Measurements from ENCODE around the gene PLCD3. TPM values are rescaled to one million over a fixed set of nuclear protein-coding genes. Genes with fewer than 3 reads are reported as not detected.

Gene PLCD3
- total RNA-seq, 4 donors from 2014 or later = 1.5 to 90.8 (median 8.9) TPM

GRCh38 chr17:45106582-45106981, 25.7 kb downstream of the PLCD3 start:
- no peak overlapping the region for H3K4me3 ChIP-seq
- H3K4me1 ChIP-seq = peaks cover 0 to 3% of the 10 kb centered on the region in 2 donors
- TF ChIP-seq, protein P1, sequence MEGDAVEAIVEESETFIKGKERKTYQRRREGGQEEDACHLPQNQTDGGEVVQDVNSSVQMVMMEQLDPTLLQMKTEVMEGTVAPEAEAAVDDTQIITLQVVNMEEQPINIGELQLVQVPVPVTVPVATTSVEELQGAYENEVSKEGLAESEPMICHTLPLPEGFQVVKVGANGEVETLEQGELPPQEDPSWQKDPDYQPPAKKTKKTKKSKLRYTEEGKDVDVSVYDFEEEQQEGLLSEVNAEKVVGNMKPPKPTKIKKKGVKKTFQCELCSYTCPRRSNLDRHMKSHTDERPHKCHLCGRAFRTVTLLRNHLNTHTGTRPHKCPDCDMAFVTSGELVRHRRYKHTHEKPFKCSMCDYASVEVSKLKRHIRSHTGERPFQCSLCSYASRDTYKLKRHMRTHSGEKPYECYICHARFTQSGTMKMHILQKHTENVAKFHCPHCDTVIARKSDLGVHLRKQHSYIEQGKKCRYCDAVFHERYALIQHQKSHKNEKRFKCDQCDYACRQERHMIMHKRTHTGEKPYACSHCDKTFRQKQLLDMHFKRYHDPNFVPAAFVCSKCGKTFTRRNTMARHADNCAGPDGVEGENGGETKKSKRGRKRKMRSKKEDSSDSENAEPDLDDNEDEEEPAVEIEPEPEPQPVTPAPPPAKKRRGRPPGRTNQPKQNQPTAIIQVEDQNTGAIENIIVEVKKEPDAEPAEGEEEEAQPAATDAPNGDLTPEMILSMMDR (IDR thresholded peaks at IDR 0.05) = no peak
- no peak for TF ChIP-seq POLR2A (IDR thresholded peaks at IDR 0.05)
- no peaks in the 10 kb centered on the region for H3K9me3 ChIP-seq
- H3K27me3 ChIP-seq = no peaks in the 10 kb centered on the region
- H3K27ac ChIP-seq = no peak overlapping the region
- H3K36me3 ChIP-seq = no peaks in the 10 kb centered on the region
- no peak for DNase-seq
- intact Hi-C loops (cut with DNase I; ENCODE audit: low total_unique reads) = no loop called here

DNA sequence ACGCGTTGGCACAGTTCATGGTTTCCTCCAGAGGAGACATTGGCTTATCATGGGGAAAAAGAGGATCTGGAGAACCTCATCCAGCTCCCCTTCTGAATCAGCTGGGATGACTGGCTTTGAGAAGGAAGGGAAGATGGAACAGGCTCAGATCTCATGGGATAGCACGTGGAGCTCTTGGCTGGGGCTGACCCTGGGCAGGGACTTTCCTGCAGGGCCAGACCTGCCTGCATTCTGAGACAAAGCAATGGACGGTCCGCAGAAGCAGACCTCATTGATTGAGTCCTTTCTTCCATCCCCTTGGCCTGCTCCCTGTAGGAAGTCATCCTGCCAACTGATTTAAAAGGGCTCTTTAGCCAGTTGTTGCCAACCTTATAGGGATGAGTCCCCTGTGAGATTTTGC, 26.2 kb downstream of the PLCD3 start:
- H3K36me3 ChIP-seq = no peaks in the 10 kb centered on the region
- H3K4me1 ChIP-seq = peaks cover 0 to 3% of the 10 kb centered on the region in 2 donors
- H3K27me3 ChIP-seq = no peaks in the 10 kb centered on the region
- no peak overlapping the region for H3K4me3 ChIP-seq
- intact Hi-C loops (cut with DNase I; ENCODE audit: low total_unique reads) = no loop called here
- no peaks in the 10 kb centered on the region for H3K9me3 ChIP-seq
- TF ChIP-seq, protein P1 (IDR thresholded peaks at IDR 0.05) = no peak
- no peak for TF ChIP-seq POLR2A (IDR thresholded peaks at IDR 0.05)
- DNase-seq = no peak
- no peak overlapping the region for H3K27ac ChIP-seq

DNA sequence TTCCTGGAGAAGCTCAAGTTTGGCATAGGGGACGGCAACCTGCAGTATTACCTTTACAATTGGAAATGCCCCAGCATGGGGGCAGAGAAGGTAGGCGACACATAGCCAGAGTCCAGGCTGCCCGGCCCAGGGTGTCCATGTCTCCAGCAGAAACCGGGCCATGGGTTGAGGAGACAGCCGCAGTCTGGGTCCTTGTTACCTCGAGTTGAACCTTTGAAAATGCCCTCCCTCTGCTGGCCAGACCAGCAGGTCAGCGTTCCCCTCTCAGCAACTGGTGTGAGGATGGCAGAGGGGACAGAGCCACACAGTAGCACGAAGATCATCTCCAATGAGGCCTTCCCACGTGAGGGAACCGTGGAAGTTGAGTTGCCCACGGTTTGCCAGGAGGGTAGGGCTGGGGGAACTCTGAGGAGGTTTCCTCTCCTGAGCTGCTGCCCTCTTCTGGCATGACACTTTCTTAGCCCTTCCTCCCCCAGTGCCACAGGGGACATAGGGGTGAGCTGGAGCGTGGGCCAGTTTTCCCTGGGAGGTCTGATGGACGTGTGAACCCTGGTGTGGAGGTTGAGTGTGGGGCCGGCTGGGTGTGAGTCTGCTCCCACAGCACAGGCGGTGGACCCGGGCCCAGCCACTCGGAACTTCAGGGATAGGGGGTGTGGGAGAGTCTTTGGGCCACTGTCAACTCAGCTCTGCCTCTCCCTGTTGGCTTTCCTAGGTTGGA, 27.2 kb downstream of the PLCD3 start:
- intact Hi-C loops (cut with DNase I; ENCODE audit: low total_unique reads) = no loop called here
- Histone ChIP-seq H3K4me3 (no peak overlapping the region), H3K4me1 (no peaks in the 10 kb centered on the region), H3K27ac (no peak overlapping the region), H3K27me3 (no peaks in the 10 kb centered on the region), H3K9me3 (no peaks in the 10 kb centered on the region), H3K36me3 (no peaks in the 10 kb centered on the region)
- no peak for DNase-seq
- TF ChIP-seq POLR2A (IDR thresholded peaks at IDR 0.05) = no peak
- TF ChIP-seq, protein P1 (IDR thresholded peaks at IDR 0.05) = no peak

GRCh38 chr17:45104497-45104896, 27.8 kb downstream of the PLCD3 start:
- H3K4me3 ChIP-seq = no peak overlapping the region
- intact Hi-C loops (cut with DNase I; ENCODE audit: low total_unique reads) = no loop called here
- H3K4me1 ChIP-seq = no peaks in the 10 kb centered on the region
- H3K27ac ChIP-seq = no peak overlapping the region
- no peak for DNase-seq
- no peaks in the 10 kb centered on the region for H3K27me3 ChIP-seq
- no peaks in the 10 kb centered on the region for H3K9me3 ChIP-seq
- TF ChIP-seq, protein P1 (IDR thresholded peaks at IDR 0.05) = no peak
- no peak for TF ChIP-seq POLR2A (IDR thresholded peaks at IDR 0.05)
- no peaks in the 10 kb centered on the region for H3K36me3 ChIP-seq

- no peak overlapping the region for H3K27ac ChIP-seq
- no peaks in the 10 kb centered on the region for H3K27me3 ChIP-seq
- TF ChIP-seq, protein P1 (IDR thresholded peaks at IDR 0.05) = no peak
- no peak for TF ChIP-seq POLR2A (IDR thresholded peaks at IDR 0.05)
- DNase-seq = no peak
- no peak overlapping the region for H3K4me3 ChIP-seq
- no peaks in the 10 kb centered on the region for H3K9me3 ChIP-seq
- intact Hi-C loops (cut with DNase I; ENCODE audit: low total_unique reads) = no loop called here
- H3K4me1 ChIP-seq = no peaks in the 10 kb centered on the region
- H3K36me3 ChIP-seq = no peaks in the 10 kb centered on the region
These were observed 28.3 kb downstream of the PLCD3 start for GRCh38 chr17:45104029-45104428.
